NCI-H1694 treated with DMSO at 0.1 percent for 48 hours (cell line): ENCODE measurements around the gene DAPK1.
"Not testable (repeated sequence)": the region's sequence is repeated elsewhere in the genome, so short reads cannot be mapped to it uniquely, and the experiment has no call there.

Experiments
- DNase-seq: peaks from one replicate; lab custom pipeline; 2025; lab: John Stamatoyannopoulos, UW

DAPK1 gene

DNA sequence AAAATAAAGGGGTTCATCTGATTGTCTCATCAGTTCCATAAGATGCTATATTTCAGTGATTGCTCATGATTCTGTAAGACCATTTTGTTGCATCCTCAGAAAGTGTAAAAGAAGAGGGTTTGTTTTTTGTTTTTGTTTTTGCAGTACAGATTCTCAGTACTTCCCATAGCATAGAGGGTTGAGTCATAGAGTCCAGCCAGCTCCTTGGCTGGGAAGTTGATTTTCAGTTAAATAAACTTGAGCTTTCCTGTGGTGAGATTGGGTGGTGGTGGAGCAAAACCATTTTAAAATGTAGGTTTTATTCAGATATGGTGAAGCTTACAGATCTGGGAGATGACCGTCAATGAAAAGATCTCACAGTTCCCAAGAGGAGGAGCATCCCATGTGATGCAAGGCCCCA, 48.2 kb downstream of the DAPK1 start:
- no peak for DNase-seq

DNA sequence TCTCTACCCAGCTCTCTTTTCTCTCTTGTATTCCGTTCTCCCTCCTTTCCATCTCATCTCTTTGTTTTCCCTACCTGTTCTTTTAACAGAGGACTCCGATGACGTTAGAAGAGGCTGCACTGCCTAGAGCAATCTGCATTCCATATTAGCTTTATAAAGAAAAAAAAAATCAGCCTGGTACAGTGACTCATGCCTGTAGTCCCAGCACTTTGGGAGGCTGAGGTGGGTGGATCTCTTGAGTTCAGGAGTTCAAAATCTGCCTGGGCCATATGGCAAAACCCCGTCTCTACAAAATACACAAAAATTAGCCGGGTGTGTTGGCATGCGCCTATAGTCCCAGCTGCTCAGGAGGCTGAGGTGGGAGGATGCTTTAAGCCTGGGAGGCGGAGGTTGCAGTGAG, 49.0 kb downstream of the DAPK1 start:
- DNase-seq, result no peak

DNA sequence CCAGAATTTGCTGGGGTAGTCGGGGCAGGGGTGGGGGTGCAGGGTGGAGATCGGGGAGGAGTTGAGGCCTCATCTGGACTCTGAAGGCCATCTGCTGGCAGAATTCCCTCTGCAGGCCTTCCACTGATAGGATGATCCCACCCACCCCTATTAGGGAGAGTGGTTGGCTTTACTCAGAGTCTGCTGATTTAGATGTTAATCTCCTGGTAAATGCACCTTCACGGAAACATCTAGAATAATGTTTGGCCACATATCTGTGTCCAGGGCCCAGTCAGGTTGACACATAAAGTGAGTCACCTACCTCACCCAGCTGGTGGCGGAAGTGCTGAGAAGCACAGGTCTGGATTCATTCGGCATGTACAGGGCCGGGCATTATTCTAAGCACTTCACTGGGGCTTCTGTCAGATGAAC, 50.0 kb downstream of the DAPK1 start:
- no peak for DNase-seq

DNA sequence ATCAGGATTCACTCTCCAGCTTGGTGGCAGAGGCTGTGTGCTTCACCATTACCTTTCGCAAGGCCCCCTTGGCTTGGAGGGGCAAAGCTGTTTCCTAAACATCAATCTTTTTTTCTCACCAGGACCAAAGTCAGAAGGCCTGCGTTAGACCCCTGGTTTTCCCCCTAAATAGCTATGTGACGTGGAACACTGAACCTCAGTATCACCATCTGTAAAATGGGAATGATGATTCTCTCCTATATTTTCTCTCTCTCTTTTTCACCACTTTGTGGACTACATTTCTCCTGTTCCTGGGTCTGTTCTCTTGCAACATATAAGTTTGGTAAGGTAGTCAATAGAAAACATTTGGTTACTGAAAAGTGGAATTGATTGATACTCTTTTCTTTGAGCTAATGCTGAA, 50.5 kb downstream of the DAPK1 start:
- no peak for DNase-seq

DNA sequence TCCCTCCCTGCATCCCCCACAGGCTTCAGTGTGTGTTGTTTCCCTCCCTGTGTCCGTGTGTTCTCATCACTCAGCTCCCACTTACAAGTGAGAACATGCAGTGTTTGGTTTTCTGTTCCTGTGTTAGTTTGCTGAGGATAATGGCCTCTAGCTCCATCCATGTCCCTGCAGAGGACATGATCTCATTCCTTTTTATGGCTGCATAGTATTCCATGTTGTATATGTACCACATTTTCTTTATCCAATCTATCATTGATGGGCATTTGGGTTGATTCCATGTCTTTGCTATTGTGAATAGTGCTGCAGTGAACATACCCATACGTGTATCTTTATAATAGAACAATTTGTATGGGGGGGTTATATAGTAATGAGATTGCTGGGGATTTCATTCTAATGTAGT, 51.4 kb downstream of the DAPK1 start:
- not testable (repeated sequence) for DNase-seq

DNA sequence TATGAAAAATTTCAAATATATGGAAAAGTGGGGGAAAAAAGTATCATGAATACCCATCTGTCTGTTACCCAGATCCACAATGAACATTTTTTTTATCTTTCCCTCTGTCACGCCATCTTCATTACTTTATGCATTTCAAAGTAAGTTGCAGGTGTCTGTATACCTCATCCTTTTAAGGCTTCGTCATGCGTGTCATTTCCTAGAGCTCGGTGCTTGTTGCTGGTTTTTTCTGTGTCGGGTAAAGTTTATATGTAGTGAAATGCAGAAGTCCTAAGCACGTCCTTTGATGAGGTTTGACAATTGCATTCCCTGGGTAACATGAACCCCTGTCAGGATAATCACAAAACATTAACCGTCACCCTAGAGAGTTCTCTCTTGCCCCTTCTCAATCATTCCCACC, 52.1 kb downstream of the DAPK1 start:
- DNase-seq, result no peak

DNA sequence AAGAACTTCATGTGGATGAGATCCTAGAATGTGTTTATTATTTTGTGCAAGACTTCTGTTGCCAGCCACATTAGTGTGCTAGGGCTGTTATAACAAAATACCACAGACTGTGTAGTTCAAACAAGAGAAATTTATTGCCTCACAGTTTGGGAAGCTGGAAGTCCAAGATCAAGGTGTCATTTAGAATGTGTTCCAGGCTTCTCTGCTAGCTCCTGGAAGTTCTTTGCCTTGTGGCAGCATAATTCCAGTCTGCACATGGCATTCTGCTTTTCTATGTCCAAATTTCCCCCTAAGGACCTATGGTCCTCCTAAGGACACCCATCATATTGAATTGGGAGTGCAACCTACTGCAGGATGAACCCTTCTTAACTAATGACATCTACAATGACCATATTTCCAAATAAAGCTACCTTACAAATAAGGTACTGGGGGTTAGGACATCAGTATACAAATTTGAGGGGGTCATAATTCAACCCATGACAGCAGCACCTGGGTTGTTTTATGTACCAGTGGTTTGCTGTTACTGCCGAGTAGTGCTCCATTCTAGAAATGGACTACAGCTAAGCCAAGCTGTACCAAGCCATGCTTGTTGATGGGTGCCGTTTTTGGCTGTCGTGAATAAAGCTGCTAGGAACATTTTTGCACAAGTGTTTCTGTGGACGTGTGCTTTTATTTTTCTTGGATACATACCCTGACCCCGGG, 52.7 kb downstream of the DAPK1 start:
- DNase-seq, result no peak

DNA sequence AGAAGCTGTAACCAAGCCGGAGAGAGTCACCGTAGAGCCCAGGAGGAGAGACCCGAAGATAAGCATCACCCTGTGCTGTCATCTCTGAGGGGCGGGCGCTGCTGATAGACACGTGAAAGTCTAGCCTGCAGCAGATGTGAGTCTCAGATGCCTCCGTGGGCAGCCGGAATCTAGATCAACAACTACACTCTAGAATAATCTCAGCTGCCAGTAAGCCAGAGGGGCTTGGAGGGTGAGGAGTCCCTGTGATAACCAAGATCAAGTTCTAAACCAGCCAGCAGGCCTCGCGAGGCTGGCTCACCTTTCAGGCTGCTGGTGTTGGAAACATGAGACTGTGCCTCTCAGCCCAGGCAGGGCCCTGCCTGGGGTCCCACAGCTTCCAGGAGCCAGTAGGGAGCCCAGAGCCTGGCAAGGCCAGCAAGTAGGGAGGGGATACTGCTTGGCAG, 54.1 kb downstream of the DAPK1 start:
- DNase-seq, result no peak

DNA sequence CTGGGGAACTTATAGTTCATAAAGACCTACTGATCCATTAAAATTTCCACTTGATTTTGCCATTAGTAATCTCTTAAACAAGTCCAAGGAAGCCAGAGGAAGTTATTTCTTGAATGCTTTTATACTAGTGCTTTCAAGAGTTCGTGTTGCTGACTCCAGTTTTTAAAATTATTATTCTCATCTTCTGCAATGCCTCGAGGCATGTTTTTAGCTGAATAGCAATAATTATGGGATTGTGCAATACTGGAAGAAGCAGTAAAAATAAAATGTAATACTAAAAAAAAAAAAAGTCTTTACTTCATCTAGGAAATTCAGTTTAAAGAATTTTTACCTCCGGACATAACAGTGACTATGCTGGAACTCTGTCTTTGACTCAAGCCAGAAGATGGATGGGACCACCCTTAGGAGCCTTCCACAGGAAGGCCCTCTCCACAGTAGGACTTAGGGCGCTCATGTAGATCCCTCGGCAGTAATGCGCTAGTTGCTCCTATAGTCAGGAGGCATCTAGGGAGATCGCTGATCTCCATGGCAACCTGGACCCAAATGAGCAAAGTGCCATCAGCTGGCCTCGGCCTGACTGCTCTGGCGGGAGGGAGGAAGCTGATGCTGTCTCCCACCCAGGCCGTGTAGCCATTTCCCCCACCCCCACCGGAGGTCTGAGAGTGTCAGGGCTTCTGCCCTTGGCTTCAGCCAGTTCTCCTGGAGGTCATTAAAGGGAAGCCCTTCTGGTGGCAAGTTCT, 56.7 kb downstream of the DAPK1 start:
- no peak for DNase-seq

DNA sequence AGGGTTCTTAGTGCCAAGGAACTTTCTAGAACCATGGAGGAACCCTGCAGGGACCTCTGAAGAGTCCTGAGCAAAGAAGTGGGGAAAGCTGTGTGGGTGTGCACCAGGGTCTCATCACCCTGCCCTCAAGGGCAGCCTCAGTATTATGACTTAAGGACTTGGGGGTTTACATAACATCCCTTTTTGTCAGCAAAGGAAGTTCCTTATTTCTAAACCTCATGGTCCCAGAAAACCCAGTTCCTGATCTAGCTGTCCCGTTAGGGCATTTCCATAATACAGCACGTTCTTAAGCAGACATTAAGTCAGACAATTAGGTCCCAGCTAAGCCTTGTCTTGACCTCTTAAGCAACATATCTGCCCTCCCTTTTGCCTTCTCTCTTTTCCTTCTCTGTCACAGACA, 57.3 kb downstream of the DAPK1 start:
- no peak for DNase-seq

DNA sequence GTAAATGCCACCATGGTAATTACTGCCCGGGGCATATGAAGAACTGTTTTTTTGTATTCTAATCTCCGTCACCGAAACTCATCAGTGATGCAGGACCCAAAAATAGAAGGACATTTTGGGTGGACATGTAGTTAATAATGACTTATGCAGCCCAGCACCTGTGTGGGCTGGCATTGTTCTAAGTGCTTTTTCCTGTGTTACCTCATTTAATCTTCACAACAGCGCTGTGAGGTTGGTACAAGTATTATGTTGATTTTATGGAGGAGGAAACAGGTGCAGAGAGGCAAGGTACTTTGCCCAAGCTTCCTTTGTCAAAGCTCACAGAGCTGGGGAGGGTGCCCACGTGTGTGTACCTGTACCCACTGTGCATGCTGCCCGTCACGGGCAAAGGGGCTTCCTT, 58.4 kb downstream of the DAPK1 start:
- no peak for DNase-seq

DNA sequence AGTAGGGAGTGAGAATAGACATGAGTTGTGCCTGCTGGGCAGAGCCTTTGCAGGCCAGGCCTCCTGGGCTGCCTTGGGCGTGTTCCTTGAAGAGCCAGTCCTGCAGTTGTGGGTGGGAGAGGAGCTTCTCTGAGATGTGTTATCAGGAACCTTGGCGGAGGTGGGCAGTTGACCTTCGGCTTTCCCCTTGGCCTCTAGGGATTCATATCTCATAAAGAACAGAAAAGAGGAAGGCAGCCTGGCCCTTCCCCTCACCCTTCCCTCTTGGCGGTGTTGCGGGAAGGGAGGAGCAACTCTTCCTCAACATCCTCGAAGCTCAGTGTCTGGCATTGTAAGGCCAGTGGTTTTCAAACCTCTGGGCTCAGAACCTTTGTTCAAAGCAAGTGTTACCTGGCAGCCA, 59.2 kb downstream of the DAPK1 start:
- DNase-seq, result no peak

DNA sequence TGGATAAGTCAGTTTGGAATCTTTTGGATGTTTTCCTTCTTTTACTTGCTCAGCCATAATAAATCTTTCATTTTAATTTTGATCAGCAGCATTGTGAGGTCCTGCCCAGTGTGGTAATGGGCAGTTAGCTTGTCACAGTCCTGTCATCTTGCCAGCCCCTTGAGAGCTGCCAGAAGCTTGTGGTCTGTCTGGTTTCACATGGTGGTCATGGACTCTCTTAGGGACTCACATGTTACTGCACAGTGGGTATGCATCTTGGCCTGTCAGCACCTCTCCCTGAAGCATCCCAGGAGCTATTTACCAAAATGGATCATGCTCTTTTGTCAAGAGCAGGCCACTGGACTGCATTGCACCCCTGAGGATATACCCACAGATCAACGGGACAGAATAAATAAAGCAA, 60.3 kb downstream of the DAPK1 start:
- no peak for DNase-seq

DNA sequence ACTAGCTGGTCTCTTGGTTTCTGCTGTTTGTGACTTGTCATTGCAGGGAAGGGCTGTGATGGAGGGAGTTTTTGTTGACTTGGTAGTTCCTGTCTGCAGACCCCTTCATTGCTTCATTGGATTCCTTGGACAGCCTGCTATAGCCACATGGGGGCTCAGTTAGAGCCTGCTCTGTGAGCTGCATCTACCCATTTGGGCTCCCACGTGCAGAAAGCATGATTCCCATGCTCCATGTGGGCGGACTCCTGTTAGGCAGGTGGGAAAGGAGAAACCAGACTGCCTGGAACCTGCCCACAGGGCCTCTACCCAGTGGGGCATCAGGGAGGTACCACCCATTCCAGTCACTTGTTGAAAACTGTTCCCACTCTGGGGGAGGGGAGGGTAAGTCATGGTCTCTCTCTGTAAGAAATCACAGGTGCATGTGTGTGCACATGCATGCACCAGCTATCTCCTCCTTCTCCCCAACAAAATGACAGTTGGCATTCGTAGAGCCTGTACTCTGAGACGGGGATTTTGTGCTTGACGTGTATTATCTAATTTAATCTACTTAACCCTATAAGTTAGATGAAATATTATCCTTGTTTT, 61.0 kb downstream of the DAPK1 start:
- no peak for DNase-seq

DNA sequence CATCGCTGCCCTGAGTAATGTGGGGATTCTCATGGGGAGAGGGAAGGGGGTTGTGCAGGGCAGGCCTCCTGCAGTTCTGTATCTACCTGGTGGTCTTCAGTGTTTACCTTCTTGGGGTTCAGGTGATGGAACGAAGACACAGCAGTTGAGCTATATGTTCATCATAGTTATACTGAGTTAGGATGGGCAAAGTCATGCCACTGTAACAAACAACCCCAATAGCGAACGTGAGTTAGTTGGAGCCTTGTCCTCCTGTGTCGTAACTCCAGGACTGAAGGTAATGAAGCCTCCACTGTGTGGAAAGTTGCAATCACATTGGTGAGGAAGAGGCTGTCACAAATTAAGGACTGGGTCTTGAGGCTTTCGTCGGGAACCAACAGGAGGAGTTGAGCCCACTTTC, 64.4 kb downstream of the DAPK1 start:
- DNase-seq, result no peak

DNA sequence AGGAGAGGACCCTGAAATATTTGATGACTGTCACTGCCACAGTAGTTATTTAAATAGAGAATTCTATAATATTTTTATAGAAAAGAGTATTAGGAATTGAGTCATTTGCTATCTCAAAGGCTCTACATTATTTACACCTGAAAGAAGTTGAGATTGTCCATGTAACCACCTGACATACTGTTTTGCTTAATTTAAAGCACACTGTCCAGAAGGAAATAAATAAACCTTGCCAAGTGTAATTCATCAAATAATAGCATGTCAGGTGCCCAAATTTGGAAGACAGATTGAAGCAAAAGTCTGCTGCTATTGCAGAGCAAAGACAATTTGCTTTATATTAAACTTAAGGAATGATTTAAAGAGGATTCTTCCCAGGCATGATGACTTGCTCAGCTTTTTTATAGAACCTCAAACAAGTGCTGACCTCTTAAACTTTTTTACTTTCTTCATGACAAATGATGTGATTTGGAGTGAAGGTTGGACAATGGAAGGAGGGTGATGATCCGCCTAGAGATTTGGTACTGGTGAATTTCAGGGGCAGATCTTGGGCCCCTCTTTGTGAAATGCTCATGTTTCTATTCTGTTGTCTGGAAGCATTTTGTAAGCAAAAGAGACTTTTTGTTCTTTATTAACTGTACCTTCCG, 65.0 kb downstream of the DAPK1 start:
- no peak for DNase-seq

DNA sequence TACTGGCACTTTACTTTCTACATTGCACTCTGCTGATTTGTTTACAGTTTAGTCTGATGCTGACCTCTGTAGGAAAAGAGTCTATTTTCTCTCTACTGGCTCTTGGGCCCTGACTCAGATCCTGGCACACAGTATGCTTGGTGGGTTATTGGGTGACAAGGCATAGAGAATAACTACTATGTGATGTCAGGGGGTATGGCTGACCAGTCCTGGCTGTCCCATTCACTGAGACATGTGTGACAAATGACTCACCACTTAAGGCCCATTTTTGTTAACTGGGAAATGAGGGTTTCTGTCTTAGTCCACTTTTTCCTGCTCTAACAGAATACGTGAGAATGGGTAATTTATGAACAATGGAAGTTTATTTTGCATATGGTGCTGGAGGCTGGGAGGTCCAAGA, 66.4 kb downstream of the DAPK1 start:
- DNase-seq, result no peak

DNA sequence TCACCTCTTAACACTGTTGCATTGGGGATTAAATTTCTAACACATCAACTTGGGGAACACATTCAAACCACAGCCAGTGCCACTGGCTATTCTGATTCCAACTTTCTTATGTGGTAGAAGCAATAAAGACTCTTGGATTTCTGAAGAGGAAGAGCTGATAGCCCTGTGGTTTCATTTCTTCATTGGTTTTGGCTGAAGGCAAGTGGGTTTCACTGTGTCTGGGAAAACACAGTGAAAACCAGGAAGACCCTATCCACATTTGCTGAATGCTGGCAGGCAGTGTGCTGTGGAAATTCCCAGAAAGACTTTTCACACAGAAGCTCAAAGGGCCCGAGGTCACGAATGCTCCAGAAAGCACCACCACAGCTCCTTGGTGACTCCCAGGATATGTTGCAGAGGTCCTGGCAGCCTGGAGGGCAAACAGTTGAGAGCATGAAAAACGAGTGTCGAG, 67.1 kb downstream of the DAPK1 start:
- no peak for DNase-seq

DNA sequence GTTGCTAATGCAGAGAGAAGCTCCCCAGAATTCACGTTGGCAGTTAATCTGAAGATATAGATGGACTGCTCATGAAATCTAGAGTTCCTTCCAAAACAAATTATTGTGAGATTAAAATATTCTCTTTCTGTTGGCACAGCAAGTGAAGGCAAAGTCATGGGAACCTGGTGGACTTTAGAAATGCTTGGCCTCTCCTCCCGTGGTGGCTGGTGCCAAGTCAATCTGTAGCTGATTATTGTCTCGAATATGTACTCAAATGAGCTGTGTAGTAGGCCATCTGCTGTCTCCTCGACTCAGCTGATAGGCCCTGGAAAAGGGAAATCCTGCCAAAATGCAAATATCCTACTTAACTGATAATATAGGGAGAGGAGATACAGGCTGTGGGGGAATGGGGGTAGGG, 69.3 kb downstream of the DAPK1 start:
- no peak for DNase-seq

DNA sequence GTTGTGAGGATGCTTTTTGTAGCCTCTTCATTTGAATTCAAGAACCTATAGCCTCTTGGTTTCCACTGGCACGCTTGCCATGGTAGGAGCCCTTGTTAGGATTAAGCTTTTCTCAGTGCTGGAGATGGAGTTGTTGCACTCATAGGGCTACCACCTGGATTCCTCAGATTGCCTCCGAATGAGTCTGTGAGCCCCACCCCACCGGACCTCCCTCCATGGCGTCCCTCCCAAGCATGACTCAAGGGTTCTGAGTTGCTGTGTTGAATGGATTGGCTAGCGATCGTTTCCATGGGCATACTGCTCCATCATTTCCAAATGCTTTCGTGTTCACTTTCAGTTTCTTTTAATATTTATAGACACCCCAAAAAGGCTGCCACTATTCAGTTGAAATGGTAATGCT, 69.9 kb downstream of the DAPK1 start:
- DNase-seq, result no peak

DNA sequence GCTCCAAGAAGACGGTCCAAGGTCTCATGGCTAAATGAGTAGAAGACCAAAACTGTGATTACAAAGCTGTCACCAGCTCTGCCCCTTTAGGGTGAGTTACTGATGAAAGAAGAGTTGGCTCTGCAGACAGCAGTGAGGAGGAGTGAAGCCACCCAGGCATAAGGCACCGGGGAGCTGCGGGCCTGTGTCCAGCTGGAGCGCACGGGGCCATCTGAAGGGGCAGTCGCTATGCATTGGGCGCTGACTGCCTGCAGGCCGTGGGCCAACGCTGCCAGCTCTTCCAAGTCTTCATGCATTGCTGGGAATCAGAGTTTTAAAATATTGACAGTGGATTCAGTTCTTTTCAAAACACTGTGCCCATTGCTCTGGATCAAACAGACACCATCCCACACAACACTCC, 70.3 kb downstream of the DAPK1 start:
- no peak for DNase-seq

DNA sequence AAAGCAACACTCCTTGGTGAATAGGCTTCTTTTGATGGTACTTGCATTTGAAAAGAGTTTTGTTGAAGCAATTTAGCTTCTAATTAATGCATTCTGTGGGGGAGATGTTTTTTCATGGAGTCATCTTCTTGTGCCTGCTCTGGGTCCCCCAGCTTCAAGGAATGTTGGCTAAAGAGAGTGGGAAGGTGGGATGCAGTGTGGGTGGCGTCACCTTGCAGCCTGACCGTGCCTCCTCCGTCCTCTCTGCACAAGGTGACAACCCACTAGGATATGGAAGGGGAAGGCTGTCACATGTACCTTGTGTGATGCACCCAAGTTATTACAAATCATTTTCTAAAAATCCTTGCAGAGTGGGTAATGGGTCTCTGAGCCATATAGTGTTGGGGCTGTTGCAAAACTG, 70.7 kb downstream of the DAPK1 start:
- no peak for DNase-seq

DNA sequence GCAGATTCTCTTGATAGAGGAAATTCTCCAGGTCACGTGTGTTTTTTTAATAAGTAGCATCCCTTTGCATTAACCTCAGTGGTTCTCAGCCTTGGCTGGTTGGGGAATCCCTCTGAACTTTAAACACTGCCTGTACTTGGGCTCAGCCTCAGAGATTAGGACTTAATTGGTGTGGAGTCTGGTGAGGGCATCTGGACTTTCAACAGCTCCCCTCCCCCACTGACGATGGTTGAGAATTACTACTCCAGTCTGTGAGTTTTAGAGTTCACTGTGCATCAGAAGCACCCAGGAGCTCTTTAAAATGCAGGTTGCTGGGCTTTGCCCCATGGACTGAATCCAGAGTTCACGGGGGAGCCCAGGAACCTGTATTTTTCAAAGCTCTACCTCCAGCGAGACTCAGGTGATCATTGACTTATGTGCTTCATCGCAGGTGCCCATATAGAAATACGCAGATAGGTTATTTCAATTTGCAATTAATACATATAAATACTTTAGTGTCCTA, 71.4 kb downstream of the DAPK1 start:
- no peak for DNase-seq
